Breast epithelium (tissue), 3 donors: ENCODE results near the gene ZMIZ1.

Source experiments
- POLR2A ChIP-seq: fragments of 450-650 bp; IDR thresholded peaks from one replicate; pipeline ENCODE4 v1.6.1; 2016; ENCODE audit warnings: antibody characterized with exemption, mild to moderate bottlenecking, moderate library complexity
- POLR2AphosphoS5 ChIP-seq, 3 donors: sonication (generic); formaldehyde crosslinking; IDR thresholded peaks; one replicate each; pipeline ENCODE4 v1.6.1; 2017; ENCODE audit warnings: antibody characterized with exemption in 3 of 3
- TF ChIP-seq, protein P1 (sequence below), 3 donors: fragments of 450-650 bp; IDR thresholded peaks; one replicate each; pipeline ENCODE4 v1.5.1; 2016 to 2017; ENCODE audit warnings: antibody characterized with exemption in 3 of 3, mild to moderate bottlenecking in 3 of 3, moderate library complexity in 3 of 3

DNA sequence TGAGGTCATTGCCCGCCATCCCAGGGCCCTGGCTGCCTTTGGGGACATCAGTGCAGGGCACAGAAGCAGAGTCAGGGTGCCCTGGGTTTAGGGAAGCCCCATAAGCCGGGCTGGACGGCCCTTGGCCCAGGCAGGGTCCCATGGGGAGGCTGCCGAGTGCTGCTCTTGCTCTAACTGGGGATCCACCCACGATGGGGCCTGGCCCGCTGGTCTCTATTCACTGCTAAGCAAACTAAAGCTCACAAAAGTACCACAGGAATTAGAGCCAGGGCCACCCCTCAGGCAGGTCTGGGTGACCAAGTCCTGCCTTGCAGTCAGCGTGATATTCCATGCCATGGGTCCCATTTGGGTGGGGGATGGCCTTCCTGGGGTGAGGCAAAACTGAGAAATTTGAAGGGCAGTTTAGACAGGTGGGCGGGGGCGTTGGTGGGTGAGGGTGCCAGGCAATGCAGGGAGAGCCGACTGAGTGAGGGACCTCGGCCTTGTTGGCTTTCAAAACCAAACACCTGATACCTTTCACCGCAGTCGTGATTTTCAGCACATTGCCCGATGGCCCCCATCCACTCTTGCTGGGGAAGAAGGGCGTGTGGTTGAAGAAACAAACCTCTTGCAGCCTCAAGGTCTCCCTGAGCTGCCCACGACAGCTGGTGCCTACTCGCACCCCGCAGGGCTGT is 185.7 kb downstream of the ZMIZ1 start:
- TF ChIP-seq, protein P1, sequence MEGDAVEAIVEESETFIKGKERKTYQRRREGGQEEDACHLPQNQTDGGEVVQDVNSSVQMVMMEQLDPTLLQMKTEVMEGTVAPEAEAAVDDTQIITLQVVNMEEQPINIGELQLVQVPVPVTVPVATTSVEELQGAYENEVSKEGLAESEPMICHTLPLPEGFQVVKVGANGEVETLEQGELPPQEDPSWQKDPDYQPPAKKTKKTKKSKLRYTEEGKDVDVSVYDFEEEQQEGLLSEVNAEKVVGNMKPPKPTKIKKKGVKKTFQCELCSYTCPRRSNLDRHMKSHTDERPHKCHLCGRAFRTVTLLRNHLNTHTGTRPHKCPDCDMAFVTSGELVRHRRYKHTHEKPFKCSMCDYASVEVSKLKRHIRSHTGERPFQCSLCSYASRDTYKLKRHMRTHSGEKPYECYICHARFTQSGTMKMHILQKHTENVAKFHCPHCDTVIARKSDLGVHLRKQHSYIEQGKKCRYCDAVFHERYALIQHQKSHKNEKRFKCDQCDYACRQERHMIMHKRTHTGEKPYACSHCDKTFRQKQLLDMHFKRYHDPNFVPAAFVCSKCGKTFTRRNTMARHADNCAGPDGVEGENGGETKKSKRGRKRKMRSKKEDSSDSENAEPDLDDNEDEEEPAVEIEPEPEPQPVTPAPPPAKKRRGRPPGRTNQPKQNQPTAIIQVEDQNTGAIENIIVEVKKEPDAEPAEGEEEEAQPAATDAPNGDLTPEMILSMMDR (IDR thresholded peaks at IDR 0.05) = no peak
- TF ChIP-seq POLR2A (no peak), POLR2AphosphoS5 (IDR thresholded peaks at IDR 0.05) (no peak)
